Liver (tissue), 3 donors: Measurements from ENCODE around the gene KCTD6.

Experiments used
- EGR1 ChIP-seq, 2 donors: IDR thresholded peaks; 2 replicates each; pipeline ENCODE4 v1.6.1; 2016 to 2018; ENCODE audit warnings: antibody characterized with exemption in 2 of 2, low read depth in 2 of 2
- GABPA ChIP-seq, 2 donors: IDR thresholded peaks in 1 of 2; conservative IDR thresholded peaks in 1 of 2; 2 replicates each; pipeline ENCODE4 v1.6.1; 2016; ENCODE audit warnings: antibody characterized with exemption in 2 of 2, mild to moderate bottlenecking in 1 of 2, moderate library complexity in 1 of 2
- JUND ChIP-seq, 2 donors: IDR thresholded peaks; 2 replicates each; pipeline ENCODE4 v1.6.1; 2016; ENCODE audit warnings: antibody characterized with exemption in 2 of 2
- RAD21 ChIP-seq, 2 donors: IDR thresholded peaks; 2 replicates each; pipeline ENCODE4 v1.6.1; 2016; ENCODE audit warnings: antibody characterized with exemption in 2 of 2, mild to moderate bottlenecking in 2 of 2
- TF ChIP-seq, protein P1 (sequence below): fragments of 150-350 bp; IDR thresholded peaks from 2 replicates; pipeline ENCODE4 v1.5.1; 2017; ENCODE audit warnings: improper control_type of control experiment, low read depth, low read length; ENCODE audit not compliant: missing input control
- TF ChIP-seq, protein P2 (sequence below): IDR thresholded peaks from 2 replicates; pipeline ENCODE4 v1.6.1; 2016; ENCODE audit warnings: antibody characterized with exemption, mild to moderate bottlenecking
- donor health status: healthy.
- donor health status: healthy.

- TF ChIP-seq EGR1 (IDR thresholded peaks at IDR 0.05; ENCODE audit: low read depth in 2 of 2) (no peak), RAD21 (IDR thresholded peaks at IDR 0.05) (no peak), GABPA (IDR thresholded peaks at IDR 0.05 in 1 of 2, conservative IDR thresholded peaks at IDR 0.05 in 1 of 2) (no peak), JUND (IDR thresholded peaks at IDR 0.05) (no peak)
- TF ChIP-seq, protein P1, sequence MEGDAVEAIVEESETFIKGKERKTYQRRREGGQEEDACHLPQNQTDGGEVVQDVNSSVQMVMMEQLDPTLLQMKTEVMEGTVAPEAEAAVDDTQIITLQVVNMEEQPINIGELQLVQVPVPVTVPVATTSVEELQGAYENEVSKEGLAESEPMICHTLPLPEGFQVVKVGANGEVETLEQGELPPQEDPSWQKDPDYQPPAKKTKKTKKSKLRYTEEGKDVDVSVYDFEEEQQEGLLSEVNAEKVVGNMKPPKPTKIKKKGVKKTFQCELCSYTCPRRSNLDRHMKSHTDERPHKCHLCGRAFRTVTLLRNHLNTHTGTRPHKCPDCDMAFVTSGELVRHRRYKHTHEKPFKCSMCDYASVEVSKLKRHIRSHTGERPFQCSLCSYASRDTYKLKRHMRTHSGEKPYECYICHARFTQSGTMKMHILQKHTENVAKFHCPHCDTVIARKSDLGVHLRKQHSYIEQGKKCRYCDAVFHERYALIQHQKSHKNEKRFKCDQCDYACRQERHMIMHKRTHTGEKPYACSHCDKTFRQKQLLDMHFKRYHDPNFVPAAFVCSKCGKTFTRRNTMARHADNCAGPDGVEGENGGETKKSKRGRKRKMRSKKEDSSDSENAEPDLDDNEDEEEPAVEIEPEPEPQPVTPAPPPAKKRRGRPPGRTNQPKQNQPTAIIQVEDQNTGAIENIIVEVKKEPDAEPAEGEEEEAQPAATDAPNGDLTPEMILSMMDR: no peak
- TF ChIP-seq, protein P2, sequence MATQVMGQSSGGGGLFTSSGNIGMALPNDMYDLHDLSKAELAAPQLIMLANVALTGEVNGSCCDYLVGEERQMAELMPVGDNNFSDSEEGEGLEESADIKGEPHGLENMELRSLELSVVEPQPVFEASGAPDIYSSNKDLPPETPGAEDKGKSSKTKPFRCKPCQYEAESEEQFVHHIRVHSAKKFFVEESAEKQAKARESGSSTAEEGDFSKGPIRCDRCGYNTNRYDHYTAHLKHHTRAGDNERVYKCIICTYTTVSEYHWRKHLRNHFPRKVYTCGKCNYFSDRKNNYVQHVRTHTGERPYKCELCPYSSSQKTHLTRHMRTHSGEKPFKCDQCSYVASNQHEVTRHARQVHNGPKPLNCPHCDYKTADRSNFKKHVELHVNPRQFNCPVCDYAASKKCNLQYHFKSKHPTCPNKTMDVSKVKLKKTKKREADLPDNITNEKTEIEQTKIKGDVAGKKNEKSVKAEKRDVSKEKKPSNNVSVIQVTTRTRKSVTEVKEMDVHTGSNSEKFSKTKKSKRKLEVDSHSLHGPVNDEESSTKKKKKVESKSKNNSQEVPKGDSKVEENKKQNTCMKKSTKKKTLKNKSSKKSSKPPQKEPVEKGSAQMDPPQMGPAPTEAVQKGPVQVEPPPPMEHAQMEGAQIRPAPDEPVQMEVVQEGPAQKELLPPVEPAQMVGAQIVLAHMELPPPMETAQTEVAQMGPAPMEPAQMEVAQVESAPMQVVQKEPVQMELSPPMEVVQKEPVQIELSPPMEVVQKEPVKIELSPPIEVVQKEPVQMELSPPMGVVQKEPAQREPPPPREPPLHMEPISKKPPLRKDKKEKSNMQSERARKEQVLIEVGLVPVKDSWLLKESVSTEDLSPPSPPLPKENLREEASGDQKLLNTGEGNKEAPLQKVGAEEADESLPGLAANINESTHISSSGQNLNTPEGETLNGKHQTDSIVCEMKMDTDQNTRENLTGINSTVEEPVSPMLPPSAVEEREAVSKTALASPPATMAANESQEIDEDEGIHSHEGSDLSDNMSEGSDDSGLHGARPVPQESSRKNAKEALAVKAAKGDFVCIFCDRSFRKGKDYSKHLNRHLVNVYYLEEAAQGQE: no peak
Measured at GRCh38 chr3:58469096-58469495, 22.8 kb upstream of the KCTD6 start.
